CD4-positive, CD25-positive, alpha-beta regulatory T cell (primary cell): ENCODE measurements around the gene HES3. TPM values are rescaled to one million over a fixed set of nuclear protein-coding genes. Genes with fewer than 3 reads are reported as not detected.

Experiments used
- ATAC-seq, 2 donors: fragments of 150-1000 bp; cut with Tn5 transposase; one replicate each; pipeline ENCODE4 v1.10.0; 2021; ENCODE audit warnings: low read depth in 2 of 2, moderate number of reproducible peaks in 2 of 2, moderate library complexity in 1 of 2
- DNase-seq, 3 donors: peaks; one replicate each; pipeline versions ENCODE4 v3.0.0 to v3.0.0-alpha.2; 2012 to 2022; ENCODE audit warnings: mixed read lengths in 1 of 3
- H3K27ac ChIP-seq: one replicate; pipeline ENCODE4 v1.7.0; 2013; ENCODE audit warnings: mild to moderate bottlenecking, low read length; ENCODE audit not compliant: insufficient read depth, poor library complexity, severe bottlenecking
- H3K27me3 ChIP-seq: one replicate; pipeline ENCODE4 v1.7.0; 2013; ENCODE audit warnings: low read length; ENCODE audit not compliant: control insufficient read depth, insufficient read depth
- H3K36me3 ChIP-seq: one replicate; pipeline ENCODE4 v1.7.0; 2013; ENCODE audit warnings: mild to moderate bottlenecking, low read length, moderate library complexity; ENCODE audit not compliant: control insufficient read depth, insufficient read depth
- H3K4me1 ChIP-seq: 2 replicates; pipeline ENCODE4 v1.7.0; 2013; ENCODE audit warnings: mild to moderate bottlenecking, low read length; ENCODE audit not compliant: insufficient read depth, control insufficient read depth, poor library complexity, severe bottlenecking
- H3K4me3 ChIP-seq: one replicate; pipeline ENCODE4 v1.7.0; 2013; ENCODE audit warnings: low read depth, mild to moderate bottlenecking, low read length, moderate library complexity
- H3K9me3 ChIP-seq, 2 experiments: 1 replicate in 1 of 2; 2 replicates in 1 of 2; pipeline ENCODE4 v1.7.0; 2013; ENCODE audit warnings: low read length in 2 of 2, mild to moderate bottlenecking in 1 of 2, moderate library complexity in 1 of 2; ENCODE audit not compliant: control insufficient read depth in 2 of 2
- H3K27ac Mint-ChIP-seq, 3 donors: one replicate each; pipeline ENCODE4 v1.8.0; 2020 to 2022; ENCODE audit warnings: mild to moderate bottlenecking in 3 of 3, mixed read lengths in 3 of 3, moderate library complexity in 2 of 3
- H3K27me3 Mint-ChIP-seq: one replicate; pipeline ENCODE4 v1.8.0; 2022; ENCODE audit warnings: mild to moderate bottlenecking, mixed read lengths
- H3K36me3 Mint-ChIP-seq: one replicate; pipeline ENCODE4 v1.8.0; 2020; ENCODE audit warnings: mixed read lengths
- H3K4me1 Mint-ChIP-seq, 4 donors: one replicate each; pipeline ENCODE4 v1.8.0; 2020 to 2022; ENCODE audit warnings: mixed read lengths in 4 of 4, mild to moderate bottlenecking in 1 of 4
- H3K4me3 Mint-ChIP-seq, 4 donors: one replicate each; pipeline ENCODE4 v1.8.0; 2020 to 2022; ENCODE audit warnings: mild to moderate bottlenecking in 4 of 4, mixed read lengths in 4 of 4, moderate library complexity in 3 of 4
- H3K9me3 Mint-ChIP-seq, 7 donors: one replicate each; pipeline ENCODE4 v1.8.0; 2020 to 2022; ENCODE audit warnings: mixed read lengths in 7 of 7, mild to moderate bottlenecking in 3 of 7, moderate library complexity in 2 of 7
- polyA plus RNA-seq, 4 donors: library from polyadenylated mRNA; unstranded; fragments of 300-500 nt; fragmentation: Illumina TruSeq; gene quantifications; one replicate each; pipeline ENCODE4 v1.2.3, GENCODE V29; 2021
- total RNA-seq: library from RNA; stranded (reverse); gene quantifications from one replicate; pipeline ENCODE4 v1.2.3, GENCODE V29; 2022

The HES3 gene
- total and polyA plus RNA-seq, 5 donors from 2014 or later: not detected

- Histone ChIP-seq H3K36me3 (no peaks in the 10 kb centered on the region), H3K9me3 (no peaks in the 10 kb centered on the region), H3K27me3 (peaks cover 2% of the 10 kb centered on the region), H3K27ac (no peak within 1 kb of the TSS), H3K4me3 (peak within 1 kb of the TSS; percentile 31), H3K4me1 (peaks cover 41% of the 10 kb centered on the region)
- ATAC-seq (peak; percentile 40 to 54), DNase-seq (peak; percentile 30 to 45 (median 38))
- Mint-ChIP-seq H3K4me1 (peaks cover 0 to 21% (median 7%) of the 10 kb centered on the region in 4 donors), H3K9me3 (no peaks in the 10 kb centered on the region), H3K4me3 (peak within 1 kb of the TSS; percentile 71 to 90 (median 80)), H3K27me3 (peaks cover 24% of the 10 kb centered on the region), H3K27ac (no peak within 1 kb of the TSS), H3K36me3 (no peaks in the 10 kb centered on the region)
Measured at GRCh38 chr1:6205849-6206519, 38.0 kb upstream of the HES3 start, which contains the start of gene RNF207. Gene RNF207 (plus strand): TSS chr1:6206119. CDS start chr1:6206536, 417 bp downstream.

- H3K4me3 Mint-ChIP-seq: peak overlapping the region; percentile 58 to 71 (median 70)
- no peaks in the 10 kb centered on the region for H3K36me3 Mint-ChIP-seq
- no peaks in the 10 kb centered on the region for H3K9me3 Mint-ChIP-seq
- Histone ChIP-seq H3K27me3 (peaks cover 2% of the 10 kb centered on the region), H3K9me3 (no peaks in the 10 kb centered on the region), H3K4me1 (peaks cover 41% of the 10 kb centered on the region), H3K27ac (no peak overlapping the region), H3K36me3 (no peaks in the 10 kb centered on the region), H3K4me3 (no peak overlapping the region)
- no peak overlapping the region for H3K27ac Mint-ChIP-seq
- peak; percentile 2 to 7 for ATAC-seq
- no peak for DNase-seq
- peaks cover 24% of the 10 kb centered on the region for H3K27me3 Mint-ChIP-seq
- H3K4me1 Mint-ChIP-seq: peaks cover 0 to 20% (median 7%) of the 10 kb centered on the region in 4 donors
Measured at GRCh38 chr1:6206520-6206855, 37.5 kb upstream of the HES3 start.

- peaks cover 2% of the 10 kb centered on the region for H3K27me3 ChIP-seq
- Mint-ChIP-seq H3K27me3 (peaks cover 24% of the 10 kb centered on the region), H3K27ac (no peak overlapping the region), H3K9me3 (no peaks in the 10 kb centered on the region), H3K36me3 (no peaks in the 10 kb centered on the region), H3K4me1 (peaks cover 0 to 20% (median 5%) of the 10 kb centered on the region in 4 donors), H3K4me3 (peak overlapping the region; percentile 58 to 71 (median 70))
- H3K9me3 ChIP-seq: no peaks in the 10 kb centered on the region
- peaks cover 41% of the 10 kb centered on the region for H3K4me1 ChIP-seq
- H3K27ac ChIP-seq: no peak overlapping the region
- H3K36me3 ChIP-seq: no peaks in the 10 kb centered on the region
- ATAC-seq (no peak), DNase-seq (no peak)
- no peak overlapping the region for H3K4me3 ChIP-seq
Measured at GRCh38 chr1:6207075-6207885, 36.7 kb upstream of the HES3 start.

- H3K9me3 ChIP-seq: no peaks in the 10 kb centered on the region
- no peak for ATAC-seq
- H3K27ac Mint-ChIP-seq: no peak overlapping the region
- DNase-seq: no peak
- H3K36me3 Mint-ChIP-seq: no peaks in the 10 kb centered on the region
- H3K36me3 ChIP-seq: no peaks in the 10 kb centered on the region
- no peaks in the 10 kb centered on the region for H3K9me3 Mint-ChIP-seq
- H3K4me3 ChIP-seq: no peak overlapping the region
- no peak overlapping the region for H3K27ac ChIP-seq
- peaks cover 41% of the 10 kb centered on the region for H3K4me1 ChIP-seq
- peak overlapping the region in 2 of 4 donors; percentile 26 to 41 for H3K4me3 Mint-ChIP-seq
- H3K27me3 Mint-ChIP-seq: peaks cover 24% of the 10 kb centered on the region
- H3K4me1 Mint-ChIP-seq: peaks cover 0 to 20% (median 5%) of the 10 kb centered on the region in 4 donors
- H3K27me3 ChIP-seq: peaks cover 2% of the 10 kb centered on the region
Measured at GRCh38 chr1:6207921-6208320, 36.1 kb upstream of the HES3 start.

GRCh38 chr1:6208723-6209660 lies 35.0 kb upstream of the HES3 start:
- Histone ChIP-seq H3K36me3 (no peaks in the 10 kb centered on the region), H3K4me1 (peaks cover 41% of the 10 kb centered on the region), H3K27ac (no peak overlapping the region), H3K9me3 (no peaks in the 10 kb centered on the region), H3K27me3 (peaks cover 2% of the 10 kb centered on the region), H3K4me3 (no peak overlapping the region)
- peak overlapping the region in 3 of 4 donors; percentile 39 to 58 (median 46) for H3K4me3 Mint-ChIP-seq
- ATAC-seq (peak; percentile 32 to 38), DNase-seq (peak in 1 of 3 donors; percentile 42)
- no peaks in the 10 kb centered on the region for H3K9me3 Mint-ChIP-seq
- peaks cover 0 to 20% (median 5%) of the 10 kb centered on the region in 4 donors for H3K4me1 Mint-ChIP-seq
- no peaks in the 10 kb centered on the region for H3K36me3 Mint-ChIP-seq
- no peak overlapping the region for H3K27ac Mint-ChIP-seq
- peaks cover 31% of the 10 kb centered on the region for H3K27me3 Mint-ChIP-seq

- Mint-ChIP-seq H3K4me3 (peak overlapping the region in 3 of 4 donors; percentile 39 to 46 (median 43)), H3K27ac (no peak overlapping the region), H3K9me3 (no peaks in the 10 kb centered on the region), H3K27me3 (peaks cover 26% of the 10 kb centered on the region), H3K36me3 (no peaks in the 10 kb centered on the region), H3K4me1 (peaks cover 0 to 18% (median 4%) of the 10 kb centered on the region in 4 donors)
- Histone ChIP-seq H3K9me3 (no peaks in the 10 kb centered on the region), H3K36me3 (no peaks in the 10 kb centered on the region), H3K27ac (no peak overlapping the region), H3K27me3 (peaks cover 2% of the 10 kb centered on the region), H3K4me1 (peaks cover 38% of the 10 kb centered on the region), H3K4me3 (no peak overlapping the region)
- DNase-seq (peak in 2 of 3 donors; percentile 18 to 24), ATAC-seq (no peak)
Measured at GRCh38 chr1:6209661-6210580, 34.1 kb upstream of the HES3 start.
